Measurements from ENCODE around the gene RAB10. TPM values are rescaled to one million over a fixed set of nuclear protein-coding genes. Genes with fewer than 3 reads are reported as not detected.

Gene RAB10
- total and polyA plus RNA-seq, 2 experiments from 2014 or later, result 102 to 143 TPM

DNA sequence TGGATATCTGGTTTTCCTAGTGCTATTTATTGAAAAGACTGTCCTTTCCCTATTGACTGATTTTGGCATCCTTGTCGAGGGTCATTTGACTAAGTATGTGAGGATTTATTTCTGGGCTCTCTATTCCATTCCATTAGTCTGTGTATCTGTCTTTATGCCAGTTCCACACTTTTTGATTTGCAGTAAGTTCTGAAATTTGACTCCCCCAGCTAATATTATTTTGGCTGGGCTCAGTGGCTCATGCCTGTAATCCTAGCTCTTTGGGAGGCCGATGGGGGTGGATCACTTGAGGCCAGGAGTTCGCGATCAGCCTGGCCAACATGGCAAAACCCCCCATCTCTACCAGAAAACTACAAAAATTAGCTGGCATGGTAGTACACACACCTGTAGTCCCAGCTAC, 92.2 kb downstream of the RAB10 start (continued):
- TF ChIP-seq, protein P1, sequence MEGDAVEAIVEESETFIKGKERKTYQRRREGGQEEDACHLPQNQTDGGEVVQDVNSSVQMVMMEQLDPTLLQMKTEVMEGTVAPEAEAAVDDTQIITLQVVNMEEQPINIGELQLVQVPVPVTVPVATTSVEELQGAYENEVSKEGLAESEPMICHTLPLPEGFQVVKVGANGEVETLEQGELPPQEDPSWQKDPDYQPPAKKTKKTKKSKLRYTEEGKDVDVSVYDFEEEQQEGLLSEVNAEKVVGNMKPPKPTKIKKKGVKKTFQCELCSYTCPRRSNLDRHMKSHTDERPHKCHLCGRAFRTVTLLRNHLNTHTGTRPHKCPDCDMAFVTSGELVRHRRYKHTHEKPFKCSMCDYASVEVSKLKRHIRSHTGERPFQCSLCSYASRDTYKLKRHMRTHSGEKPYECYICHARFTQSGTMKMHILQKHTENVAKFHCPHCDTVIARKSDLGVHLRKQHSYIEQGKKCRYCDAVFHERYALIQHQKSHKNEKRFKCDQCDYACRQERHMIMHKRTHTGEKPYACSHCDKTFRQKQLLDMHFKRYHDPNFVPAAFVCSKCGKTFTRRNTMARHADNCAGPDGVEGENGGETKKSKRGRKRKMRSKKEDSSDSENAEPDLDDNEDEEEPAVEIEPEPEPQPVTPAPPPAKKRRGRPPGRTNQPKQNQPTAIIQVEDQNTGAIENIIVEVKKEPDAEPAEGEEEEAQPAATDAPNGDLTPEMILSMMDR (conservative IDR thresholded peaks at IDR 0.05; ENCODE audit: low read depth in 2 of 2), result no peak
- TF ChIP-seq JUNB (IDR thresholded peaks at IDR 0.05; ENCODE audit: unreplicated experiment) (no peak), EZH2phosphoT487 (IDR thresholded peaks at IDR 0.05; ENCODE audit: unreplicated experiment) (no peak), STAT1 (IDR thresholded peaks at IDR 0.05; ENCODE audit: unreplicated experiment) (no peak)
- TF ChIP-seq, protein P2, sequence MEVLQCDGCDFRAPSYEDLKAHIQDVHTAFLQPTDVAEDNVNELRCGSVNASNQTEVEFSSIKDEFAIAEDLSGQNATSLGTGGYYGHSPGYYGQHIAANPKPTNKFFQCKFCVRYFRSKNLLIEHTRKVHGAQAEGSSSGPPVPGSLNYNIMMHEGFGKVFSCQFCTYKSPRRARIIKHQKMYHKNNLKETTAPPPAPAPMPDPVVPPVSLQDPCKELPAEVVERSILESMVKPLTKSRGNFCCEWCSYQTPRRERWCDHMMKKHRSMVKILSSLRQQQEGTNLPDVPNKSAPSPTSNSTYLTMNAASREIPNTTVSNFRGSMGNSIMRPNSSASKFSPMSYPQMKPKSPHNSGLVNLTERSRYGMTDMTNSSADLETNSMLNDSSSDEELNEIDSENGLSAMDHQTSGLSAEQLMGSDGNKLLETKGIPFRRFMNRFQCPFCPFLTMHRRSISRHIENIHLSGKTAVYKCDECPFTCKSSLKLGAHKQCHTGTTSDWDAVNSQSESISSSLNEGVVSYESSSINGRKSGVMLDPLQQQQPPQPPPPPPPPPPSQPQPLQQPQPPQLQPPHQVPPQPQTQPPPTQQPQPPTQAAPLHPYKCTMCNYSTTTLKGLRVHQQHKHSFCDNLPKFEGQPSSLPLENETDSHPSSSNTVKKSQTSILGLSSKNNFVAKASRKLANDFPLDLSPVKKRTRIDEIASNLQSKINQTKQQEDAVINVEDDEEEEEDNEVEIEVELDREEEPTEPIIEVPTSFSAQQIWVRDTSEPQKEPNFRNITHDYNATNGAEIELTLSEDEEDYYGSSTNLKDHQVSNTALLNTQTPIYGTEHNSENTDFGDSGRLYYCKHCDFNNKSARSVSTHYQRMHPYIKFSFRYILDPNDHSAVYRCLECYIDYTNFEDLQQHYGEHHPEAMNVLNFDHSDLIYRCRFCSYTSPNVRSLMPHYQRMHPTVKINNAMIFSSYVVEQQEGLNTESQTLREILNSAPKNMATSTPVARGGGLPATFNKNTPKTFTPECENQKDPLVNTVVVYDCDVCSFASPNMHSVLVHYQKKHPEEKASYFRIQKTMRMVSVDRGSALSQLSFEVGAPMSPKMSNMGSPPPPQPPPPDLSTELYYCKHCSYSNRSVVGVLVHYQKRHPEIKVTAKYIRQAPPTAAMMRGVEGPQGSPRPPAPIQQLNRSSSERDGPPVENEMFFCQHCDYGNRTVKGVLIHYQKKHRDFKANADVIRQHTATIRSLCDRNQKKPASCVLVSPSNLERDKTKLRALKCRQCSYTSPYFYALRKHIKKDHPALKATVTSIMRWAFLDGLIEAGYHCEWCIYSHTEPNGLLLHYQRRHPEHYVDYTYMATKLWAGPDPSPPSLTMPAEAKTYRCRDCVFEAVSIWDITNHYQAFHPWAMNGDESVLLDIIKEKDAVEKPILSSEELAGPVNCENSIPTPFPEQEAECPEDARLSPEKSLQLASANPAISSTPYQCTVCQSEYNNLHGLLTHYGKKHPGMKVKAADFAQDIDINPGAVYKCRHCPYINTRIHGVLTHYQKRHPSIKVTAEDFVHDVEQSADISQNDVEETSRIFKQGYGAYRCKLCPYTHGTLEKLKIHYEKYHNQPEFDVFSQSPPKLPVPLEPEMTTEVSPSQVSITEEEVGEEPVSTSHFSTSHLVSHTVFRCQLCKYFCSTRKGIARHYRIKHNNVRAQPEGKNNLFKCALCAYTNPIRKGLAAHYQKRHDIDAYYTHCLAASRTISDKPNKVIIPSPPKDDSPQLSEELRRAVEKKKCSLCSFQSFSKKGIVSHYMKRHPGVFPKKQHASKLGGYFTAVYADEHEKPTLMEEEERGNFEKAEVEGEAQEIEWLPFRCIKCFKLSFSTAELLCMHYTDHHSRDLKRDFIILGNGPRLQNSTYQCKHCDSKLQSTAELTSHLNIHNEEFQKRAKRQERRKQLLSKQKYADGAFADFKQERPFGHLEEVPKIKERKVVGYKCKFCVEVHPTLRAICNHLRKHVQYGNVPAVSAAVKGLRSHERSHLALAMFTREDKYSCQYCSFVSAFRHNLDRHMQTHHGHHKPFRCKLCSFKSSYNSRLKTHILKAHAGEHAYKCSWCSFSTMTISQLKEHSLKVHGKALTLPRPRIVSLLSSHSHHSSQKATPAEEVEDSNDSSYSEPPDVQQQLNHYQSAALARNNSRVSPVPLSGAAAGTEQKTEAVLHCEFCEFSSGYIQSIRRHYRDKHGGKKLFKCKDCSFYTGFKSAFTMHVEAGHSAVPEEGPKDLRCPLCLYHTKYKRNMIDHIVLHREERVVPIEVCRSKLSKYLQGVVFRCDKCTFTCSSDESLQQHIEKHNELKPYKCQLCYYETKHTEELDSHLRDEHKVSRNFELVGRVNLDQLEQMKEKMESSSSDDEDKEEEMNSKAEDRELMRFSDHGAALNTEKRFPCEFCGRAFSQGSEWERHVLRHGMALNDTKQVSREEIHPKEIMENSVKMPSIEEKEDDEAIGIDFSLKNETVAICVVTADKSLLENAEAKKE (CRISPR knock-in tag; IDR thresholded peaks at IDR 0.05), result no peak

DNA sequence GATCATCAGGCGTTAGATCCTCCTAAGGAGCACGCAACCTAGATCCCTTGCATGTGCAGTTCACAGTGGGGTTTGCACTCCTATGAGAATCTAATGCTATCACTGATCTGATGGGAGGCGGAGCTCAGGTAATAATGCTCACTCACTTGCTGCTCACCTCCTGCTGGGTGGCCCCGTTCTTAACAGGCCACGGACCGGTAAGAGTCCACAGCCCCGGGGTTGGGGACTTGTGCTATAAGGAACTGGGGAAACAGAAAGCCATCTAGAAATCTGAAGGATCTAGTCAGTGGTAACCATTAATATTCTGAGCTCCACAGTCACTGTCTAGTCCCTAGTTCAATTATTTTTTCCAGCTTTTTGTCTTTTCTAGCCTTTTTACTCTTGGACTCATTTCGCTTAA, 94.3 kb downstream of the RAB10 start:
- Histone ChIP-seq H3K4me1 (ENCODE audit: insufficient read depth) (peaks cover 10% of the 10 kb centered on the region; the same call in 1 of the 2 replicates), H3F3A (replicated peaks; ENCODE audit: low read depth) (no peaks in the 10 kb centered on the region; the same call in 1 of the 2 replicates), H3K9me2 (ENCODE audit: insufficient read depth) (no peaks in the 10 kb centered on the region), H3K27me3 (ENCODE audit: insufficient read depth) (no peaks in the 10 kb centered on the region), H2AFZ (no peak overlapping the region), H3K4me2 (no peak overlapping the region), H3K36me3 (ENCODE audit: insufficient read depth) (peaks cover 6% of the 10 kb centered on the region; the same call in 1 of the 2 replicates), H4K20me1 (replicated peaks; ENCODE audit: insufficient read depth) (peaks cover 29% of the 10 kb centered on the region), H3K79me2 (replicated peaks; ENCODE audit: insufficient read depth) (peaks cover 59% of the 10 kb centered on the region), H3K27ac (ENCODE audit: low read depth) (0 out of 2 replicates have a peak overlapping the region, but pooled peaks have one; percentile 20), H3K4me3 (no peak overlapping the region)
- Mint-ChIP-seq H3K36me3 (ENCODE audit: low read depth) (peaks cover 22% of the 10 kb centered on the region; the same call in 2 of the 3 replicates), H3K4me1 (peaks cover 14% of the 10 kb centered on the region; the same call in 2 of the 3 replicates), H3K4me3 (no peak overlapping the region), H3K27ac (peak overlapping the region; percentile 56; the same call in 1 of the 2 replicates), H3K27me3 (ENCODE audit: insufficient read depth, low read depth, poor library complexity) (no peaks in the 10 kb centered on the region), H3K9me3 (no peaks in the 10 kb centered on the region)
- TF ChIP-seq ZNF331 (CRISPR knock-in tag; IDR thresholded peaks at IDR 0.05; ENCODE audit: low read depth) (no peak), EZH2 (IDR thresholded peaks at IDR 0.05; ENCODE audit: low read depth, unreplicated experiment) (no peak), NANOG (IDR thresholded peaks at IDR 0.05; ENCODE audit: borderline replicate concordance) (no peak), JUNB (IDR thresholded peaks at IDR 0.05; ENCODE audit: unreplicated experiment) (no peak)
- TF ChIP-seq, protein P1 (conservative IDR thresholded peaks at IDR 0.05; ENCODE audit: low read depth in 2 of 2), result no peak
- ATAC-seq (peak; percentile 57), DNase-seq (ENCODE audit: low spot score) (no peak)

All from GM23338 (cell line).